Lower leg skin (tissue), 3 donors: ENCODE results near the gene ABCG1.

Experiments
- CTCF ChIP-seq, 3 donors: fragments of 450-650 bp; IDR thresholded peaks; one replicate each; pipeline ENCODE4 v1.5.1; 2016; ENCODE audit warnings: antibody characterized with exemption in 3 of 3, mild to moderate bottlenecking in 3 of 3, moderate library complexity in 2 of 3
- POLR2A ChIP-seq, 2 donors: fragments of 450-650 bp; IDR thresholded peaks; one replicate each; pipeline ENCODE4 v1.6.1; 2016 to 2017; ENCODE audit warnings: antibody characterized with exemption in 2 of 2, mild to moderate bottlenecking in 1 of 2, moderate library complexity in 1 of 2

- TF ChIP-seq CTCF (IDR thresholded peaks at IDR 0.05) (no peak), POLR2A (IDR thresholded peaks at IDR 0.05) (no peak)
Measured at GRCh38 chr21:42293649-42294272, 74.8 kb downstream of the ABCG1 start.
